ENCODE results near the gene DBNL.

Gene DBNL

DNA sequence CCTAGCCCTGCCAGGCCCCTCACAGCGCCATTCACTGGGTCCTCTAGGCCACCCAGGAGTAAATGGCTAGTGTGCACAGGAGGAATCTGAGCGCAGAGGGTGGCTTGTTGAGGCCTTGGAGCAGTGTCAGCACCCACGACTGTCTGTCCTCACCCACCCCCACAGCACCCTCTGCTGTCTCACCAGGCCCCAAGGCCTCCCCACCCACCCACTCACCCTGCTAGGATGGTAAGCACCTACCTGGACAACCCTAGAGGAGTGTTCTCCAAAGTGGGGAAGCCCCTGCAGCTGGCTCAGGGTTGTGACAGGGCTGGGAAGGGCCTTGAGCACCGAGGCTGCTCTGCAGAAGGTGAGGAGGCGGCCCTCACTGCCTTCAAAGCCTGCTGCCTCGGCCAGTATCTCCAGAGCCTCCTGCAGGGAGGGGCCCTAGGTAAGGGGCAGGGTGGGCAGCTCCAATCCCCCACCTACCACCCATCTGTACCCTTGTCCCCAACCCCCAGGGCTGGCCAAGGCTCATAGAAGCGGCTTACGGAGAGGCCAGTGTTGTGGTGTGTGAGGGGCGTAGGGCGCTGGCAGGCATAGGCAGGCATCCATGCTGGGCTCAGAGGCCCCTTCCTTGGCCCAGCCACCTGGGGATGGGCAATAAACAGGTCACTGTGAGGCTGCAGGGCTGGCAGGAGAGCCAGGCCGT is 35.0 kb downstream of the DBNL start:
- peak; percentile 60 for DNase-seq

DNA sequence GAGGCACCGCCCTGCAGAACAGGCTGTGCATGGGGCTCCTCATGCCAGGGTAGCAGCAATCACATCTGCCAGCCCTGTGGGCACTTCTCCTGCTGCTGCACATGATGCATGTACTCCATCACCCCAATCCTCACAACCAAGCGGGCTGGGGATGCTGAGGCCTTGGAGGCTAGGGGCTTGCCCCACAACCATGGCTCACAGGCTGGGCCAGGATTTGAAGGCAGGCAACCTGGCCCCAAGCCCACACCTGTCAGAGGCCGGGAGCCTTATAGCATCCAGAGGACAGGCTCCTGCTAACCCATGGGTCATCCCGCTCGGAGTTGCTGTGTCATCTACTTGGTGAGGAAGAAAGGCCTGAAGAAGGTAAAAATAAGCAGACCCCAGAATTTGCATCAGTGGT is 35.6 kb downstream of the DBNL start:
- no peak for DNase-seq

DNA sequence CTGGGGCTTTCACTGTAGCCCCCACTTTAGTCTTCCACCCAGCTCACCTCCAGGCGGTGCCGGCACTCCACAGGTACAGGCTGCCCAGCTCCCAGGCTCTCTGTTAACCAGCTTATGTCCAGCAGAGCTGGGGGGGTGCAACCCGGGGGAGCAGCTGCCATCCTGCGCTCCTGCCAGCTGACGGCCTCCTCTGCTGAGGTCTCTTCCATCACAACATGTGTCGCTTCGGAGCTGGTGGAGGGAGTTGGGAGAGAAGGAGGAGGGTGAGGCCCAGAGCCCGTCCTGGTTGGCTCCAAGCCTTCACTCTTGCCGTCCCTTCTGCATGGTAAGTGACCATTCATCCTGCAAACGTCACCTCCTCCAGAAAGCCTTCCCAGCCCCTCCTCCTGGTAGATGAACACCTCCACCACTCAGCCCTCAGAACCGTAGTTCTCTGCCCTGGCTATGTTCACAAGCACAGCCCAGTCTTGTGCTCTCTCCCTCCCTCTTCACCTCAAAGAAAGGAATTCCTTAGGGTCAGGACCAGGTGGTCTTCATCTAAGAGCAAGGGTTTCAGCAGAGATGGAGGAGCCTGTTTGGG is 36.3 kb downstream of the DBNL start:
- DNase-seq, result no peak

DNA sequence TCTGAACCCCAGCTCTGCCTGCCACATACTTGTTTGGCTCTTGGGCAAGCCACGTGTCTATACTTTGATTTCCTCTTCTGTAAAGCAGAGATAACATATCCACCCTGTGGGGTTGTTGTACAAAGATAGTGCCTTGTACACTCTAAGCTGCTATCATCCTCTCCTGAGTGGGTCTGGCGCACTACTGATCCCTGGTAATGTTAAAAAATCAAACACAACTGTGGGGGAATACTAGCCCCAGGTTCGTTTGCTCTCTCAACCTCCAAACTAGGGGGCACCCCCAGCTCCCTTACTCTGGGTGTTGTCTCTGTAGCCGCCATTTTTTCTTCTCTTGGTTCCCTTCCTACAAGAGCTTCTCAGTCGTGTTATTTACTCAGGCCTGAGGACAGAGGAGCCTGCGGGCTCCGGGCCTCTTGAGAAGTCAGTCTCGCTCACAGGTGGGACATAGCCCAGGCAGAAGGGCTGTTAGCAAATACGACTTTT is 36.8 kb downstream of the DBNL start:
- peak; percentile 73 for DNase-seq

DNA sequence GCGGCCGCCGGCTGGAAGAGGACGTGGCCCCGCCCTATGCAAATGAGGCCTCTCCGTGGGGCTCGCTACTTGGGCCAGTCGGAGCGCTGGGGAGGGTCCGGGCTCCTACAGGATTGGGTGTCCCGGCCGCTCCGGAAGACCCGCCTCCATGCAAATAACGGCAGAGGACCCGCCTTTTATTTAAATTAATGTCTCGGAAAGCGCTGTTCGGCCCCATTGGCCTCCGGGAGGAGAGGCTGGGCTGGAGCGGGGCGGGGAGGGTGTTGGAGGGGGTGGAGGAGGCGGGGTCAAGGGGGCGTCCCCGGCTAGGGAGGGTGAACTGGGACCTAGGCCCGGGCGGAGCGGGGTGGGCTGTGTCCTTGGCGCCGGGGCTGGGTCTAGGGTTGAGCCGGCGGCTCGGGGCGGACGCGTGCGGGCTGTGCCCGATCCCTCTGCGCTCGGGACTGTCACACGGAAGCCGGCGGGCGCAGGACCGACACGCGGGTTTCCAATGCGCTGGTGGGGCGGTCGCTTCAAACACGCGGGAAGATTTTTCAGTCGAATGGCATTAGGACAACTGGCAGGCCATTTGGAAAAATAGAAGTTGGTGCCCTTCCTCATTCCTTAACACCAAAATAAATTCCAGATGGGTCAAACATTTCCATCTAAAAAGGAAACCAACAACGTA is 38.2 kb downstream of the DBNL start:
- peak; percentile 95 for DNase-seq

DNA sequence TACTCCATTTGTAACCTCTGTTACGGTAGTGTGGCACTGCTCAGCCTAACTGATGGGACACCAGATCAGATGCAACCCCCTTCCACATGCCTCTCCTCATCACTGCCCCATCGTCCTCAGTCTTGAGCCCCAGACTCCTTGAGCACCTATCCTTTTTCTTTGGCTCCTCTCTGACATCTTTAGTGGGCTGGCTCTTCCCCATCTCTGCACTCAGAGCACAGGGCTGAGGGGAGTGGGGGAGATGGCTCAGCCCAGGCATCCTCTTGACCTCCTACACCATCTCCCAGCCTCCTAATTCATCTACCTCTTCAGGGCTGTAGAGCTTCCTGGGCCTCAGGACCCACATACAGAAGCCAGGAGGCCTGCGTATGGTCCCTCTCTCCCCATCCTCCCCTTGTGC is 39.3 kb downstream of the DBNL start:
- DNase-seq, result no peak

DNA sequence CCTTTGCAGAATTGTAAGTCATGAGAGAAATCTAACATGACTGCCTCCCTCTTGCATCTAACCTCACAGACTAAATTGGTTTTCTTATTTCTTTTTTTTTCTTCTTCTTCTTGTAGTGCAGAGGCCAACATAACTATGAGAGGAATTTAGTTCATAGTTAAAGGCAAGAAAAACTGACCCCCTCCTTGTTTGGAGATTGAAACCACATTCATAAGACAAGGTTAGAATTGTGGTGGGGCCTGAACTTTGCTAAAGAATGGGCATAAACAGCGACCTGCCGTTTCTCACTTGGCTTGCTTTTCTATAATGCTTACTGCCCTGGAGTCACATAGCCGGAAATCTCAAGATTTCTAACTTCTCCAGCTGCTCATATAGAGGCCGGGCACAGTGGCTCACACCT is 40.2 kb downstream of the DBNL start:
- DNase-seq, result no peak

DNA sequence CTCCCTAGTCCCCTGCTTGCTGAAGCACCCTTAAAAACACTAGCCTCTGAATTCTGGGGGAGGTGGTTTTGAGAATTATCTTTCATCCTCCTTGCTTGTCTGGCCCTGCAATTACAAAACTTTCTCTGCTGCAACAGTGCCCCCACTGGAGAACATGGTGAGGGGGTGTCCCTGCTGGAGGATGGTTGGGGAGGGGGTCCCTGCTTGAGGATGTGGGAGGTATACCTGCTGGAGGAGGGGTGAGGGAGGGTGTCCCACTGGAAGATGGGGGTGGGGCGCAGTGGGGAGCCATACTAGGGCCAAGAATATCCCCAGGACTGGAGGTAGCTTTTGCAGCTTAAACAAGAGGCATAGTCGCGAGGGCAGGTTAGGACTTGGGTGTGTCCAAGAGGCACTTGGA is 41.0 kb downstream of the DBNL start:
- no peak for DNase-seq

DNA sequence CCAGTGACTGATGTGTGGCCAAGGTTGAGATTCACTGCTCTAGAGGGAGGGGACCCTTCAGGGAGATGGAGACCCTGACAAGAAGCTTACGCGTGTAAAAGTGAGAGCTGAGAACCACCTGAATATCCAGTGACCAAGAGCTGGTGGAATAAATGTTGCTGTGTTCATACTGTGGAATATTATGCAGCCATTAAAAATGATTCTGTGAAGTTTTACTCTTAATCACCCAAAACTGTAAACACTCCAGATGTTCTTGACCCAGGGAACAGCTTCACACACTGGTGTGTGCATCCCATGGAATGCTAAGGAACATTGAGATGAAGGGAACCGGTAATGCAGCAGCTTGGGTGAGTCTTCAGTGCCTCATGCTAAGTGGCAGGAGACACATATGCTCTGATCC is 42.1 kb downstream of the DBNL start:
- no peak for DNase-seq

DNA sequence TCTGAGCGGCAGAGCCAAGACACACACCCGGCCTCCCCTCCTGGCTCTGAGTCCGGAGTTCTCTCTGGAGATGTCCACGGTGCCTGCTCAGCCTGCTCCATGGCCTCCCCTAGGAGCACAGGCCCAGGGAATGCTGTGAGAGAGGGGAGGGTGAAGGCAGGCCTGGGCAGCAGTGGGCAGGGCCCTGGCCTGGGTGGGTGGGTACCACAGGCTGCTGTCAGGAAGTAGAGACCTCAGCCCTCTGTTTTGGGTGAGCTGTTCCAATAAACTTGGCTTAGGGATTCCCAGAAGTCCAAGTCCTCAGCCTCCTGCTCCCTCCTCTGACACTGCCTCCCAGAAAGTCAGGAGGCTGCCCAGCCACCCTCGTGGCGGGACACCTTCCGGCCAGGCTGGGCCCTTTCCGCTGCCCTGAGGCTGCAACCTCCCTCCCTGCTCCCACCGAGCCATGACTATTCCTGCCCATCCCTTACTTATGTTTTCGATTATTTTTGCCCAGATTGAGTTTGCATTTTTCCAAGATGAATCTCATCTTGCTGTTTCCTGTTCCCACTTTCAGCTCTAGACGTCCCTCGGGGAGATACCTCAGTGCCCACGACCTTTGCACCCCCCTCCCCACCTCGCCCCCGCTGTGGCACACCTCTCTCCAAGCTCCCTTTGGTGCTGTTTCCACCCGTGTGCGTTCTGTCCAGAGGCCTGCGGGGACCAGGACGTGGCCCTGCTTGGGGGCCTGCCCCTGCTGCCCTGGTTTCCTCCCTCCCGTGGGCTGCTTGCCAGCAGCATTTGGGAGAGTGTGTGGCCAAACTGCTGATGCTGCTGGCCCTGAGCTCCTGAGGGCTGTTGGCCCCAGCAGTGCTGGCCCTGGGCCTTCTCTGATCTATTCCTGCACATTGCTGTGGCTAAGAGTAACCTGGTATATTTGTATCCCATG is 43.7 kb downstream of the DBNL start:
- DNase-seq, result no peak

DNA sequence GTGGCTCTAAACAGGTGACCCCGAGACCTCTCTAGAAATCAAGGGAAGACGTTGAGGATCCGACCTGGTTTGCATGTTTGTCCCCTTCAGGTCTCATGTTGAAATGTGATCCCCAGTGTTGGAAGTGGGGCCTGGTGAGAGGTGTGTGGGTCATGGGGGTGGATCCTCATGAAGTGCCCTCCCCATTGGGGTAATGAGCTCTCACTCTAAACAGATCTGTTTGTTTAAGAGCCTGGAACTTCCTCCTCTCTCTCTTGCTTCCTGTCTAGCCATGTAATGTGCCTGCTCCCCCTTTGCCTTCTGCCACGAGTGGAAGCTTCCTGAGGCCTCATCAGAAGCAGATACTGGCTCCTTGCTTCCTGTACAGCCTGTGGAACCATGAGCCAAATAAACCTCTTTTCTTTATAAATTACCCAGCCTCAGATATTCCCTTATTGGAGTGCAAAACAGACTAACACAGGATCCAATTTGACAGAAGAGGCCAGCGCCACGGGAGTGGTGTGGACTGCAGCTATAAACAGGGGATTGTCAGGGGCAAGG is 48.7 kb downstream of the DBNL start:
- no peak for DNase-seq

DNA sequence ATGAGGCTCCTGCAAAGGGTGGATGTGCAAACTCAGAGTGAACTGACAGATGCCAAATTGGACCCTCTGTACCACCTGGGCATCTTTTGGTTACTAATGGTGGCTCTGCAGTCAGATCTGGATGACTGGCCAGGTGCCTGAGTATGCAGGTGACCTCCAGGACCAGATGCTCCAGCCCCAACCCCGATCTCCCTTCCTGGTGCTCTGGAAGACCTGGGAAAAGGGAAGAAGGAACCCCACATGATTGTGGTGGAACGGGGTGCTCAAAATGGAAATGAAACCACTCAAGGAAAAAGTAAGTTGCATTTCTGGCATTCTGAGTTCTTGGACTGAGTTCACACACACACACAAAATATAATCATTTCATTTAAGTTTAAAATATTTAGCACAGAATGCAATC is 49.9 kb downstream of the DBNL start:
- no peak for DNase-seq

DNA sequence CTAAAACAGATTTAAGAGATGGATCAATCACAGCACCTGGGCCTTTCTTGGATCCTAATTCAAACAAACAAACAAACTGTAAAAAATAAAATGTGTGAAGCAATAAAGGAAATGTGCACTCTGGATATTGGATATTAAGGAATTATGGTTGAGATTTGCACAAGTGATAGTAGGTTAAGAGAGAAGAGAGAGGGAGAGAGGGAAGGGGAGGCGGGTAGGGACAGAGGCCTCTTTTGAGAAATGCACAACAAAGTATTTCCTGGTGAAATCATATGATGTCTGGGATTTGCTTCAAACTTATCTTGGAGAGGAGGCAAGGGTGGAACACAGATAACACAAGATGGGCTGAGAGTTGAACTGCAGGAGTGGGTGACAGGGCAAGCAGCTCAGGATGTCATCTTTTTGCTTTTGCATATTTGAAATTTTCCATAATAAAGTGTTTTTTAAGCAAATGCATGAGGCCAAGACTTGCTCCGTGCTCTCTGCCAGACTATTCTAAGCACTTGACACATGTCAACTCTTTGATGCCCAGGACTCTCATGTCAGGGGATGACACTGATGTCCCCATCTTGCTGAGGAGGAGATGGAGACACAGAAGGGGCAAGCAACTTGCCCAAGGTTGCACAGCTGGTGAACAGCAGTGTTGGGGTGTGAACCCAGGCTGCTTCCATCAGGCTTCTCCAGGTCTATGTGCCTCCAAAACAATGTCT is 50.5 kb downstream of the DBNL start:
- no peak for DNase-seq

DNA sequence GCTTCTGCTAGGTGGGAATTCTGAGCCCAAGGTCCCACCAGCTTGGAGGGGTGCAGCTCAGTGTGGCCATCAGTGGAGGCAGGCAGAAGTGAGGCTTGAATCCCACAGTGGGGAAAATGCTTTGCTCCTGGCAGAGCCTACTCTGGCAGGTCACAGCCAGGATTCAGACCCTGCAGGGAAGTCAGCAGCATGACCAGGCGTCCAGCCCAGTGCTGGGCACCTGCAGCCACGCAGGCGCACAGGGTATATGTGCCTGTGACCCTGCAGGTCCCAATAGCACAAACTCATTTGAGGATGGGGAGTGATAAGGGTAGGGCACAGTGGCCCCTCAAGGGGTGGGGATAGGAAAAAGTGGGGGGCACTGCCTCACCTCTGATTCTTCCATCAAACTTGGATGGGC is 51.3 kb downstream of the DBNL start:
- DNase-seq, result no peak

DNA sequence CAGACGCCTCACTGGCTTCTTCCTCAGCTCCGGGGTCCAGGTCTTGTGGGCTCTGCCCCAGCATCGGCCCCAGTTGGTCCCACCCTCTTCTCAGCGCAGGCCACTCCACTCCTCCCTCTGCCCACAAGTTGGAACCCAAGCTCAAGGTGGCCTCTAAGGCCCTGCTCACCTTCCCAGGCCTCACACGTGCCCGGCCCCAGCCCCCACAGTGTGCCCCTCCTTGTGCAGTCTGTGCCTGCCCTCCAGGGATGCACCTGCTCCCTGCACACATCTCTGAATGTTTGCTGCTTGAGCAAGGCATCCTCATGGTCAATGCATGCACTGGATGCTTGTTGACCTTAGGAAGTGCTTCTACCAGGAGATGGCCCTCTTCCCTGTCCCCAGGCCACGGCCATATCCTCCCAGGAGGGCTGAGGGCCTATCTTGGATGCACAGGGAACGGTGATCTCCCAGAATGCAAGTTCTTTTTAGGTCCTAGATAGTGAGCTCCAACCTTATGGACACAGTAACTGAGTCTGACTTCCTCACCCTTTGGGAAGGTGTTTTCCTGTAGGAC is 51.9 kb downstream of the DBNL start:
- no peak for DNase-seq

DNA sequence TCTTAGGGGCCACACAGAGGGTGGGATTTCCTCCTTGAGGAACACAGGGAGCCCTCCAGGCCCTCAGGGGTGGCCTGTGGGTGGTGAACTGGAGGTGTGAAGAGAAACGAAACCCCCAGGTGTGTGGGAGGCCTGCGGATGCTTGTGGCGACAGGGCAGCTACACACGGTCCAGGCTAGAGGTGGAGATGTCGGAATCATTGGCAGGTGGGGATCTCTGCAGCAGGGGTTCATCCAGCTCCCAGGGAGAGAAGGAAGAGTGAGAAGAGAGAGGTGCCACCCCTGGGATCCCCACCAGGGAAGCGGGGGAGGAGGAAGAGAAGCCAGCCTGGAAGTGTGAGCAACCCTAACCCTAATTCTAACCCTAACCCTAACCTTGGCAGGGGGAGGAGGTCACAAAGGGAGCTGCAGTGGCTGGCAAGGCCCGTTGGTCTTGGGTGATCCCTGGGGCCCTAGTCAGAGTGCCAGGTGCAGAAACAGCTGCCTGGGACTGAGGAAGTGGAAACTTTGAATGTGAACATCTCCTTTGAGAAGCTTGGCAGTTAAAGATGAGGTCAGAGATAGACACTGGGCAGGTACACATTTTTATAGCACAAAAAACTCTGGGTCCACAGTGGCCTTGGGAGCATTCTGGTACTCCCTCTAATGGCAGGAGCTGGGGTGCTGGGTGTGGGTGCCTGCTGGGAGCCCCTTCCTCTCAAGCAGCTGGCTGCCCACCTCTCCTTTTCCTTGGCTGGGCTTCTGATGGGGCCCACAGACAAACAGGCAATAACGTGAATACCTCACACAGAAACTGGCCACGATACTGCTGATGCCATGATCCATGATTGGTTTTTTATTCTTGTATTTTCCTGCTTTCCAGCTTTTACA is 52.8 kb downstream of the DBNL start:
- DNase-seq, result no peak

DNA sequence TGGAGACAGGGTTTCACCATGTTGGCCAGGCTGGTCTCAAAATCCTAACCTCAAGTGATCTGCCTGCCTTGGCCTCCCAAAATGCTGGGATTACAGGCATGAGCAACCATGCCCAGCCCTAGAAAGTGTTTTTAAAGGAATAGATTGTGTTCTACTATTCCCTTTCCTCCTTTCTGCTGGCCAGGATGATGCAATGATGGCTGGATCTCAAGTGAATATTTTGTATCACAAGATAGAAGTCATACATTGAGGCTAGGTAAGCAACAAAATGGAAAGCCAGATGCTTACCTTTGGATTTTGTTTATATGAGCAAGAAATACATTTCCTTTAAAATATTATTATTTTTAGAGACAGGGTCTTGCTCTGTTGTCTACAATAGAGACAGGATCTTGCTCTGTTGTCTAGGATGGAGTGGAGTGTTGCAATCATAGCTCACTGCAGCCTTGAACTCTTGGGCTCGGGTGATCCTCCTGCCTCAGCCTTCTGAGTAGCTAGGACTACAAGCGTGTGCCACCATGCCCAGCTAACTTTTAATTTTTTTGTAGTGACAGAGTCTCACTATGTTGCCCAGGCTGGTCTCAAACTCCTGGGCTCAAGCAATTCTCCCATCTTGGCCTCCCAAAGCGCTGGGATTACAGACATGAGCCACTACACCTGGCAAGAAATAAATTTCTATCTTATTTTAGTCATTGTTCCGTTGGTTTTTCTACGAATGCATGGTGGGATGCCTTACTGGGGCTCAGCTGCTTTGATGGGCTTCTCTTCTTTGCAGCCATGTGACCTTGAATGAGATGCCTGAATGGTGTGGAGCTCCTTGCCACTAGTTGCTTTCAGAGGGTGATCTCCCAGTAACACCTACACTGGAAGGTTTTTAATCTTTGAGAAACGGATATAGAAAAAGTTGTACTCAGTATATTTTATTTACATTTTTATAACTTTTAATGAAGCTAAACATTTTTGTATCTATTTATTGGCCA is 53.9 kb downstream of the DBNL start:
- DNase-seq, result no peak

DNA sequence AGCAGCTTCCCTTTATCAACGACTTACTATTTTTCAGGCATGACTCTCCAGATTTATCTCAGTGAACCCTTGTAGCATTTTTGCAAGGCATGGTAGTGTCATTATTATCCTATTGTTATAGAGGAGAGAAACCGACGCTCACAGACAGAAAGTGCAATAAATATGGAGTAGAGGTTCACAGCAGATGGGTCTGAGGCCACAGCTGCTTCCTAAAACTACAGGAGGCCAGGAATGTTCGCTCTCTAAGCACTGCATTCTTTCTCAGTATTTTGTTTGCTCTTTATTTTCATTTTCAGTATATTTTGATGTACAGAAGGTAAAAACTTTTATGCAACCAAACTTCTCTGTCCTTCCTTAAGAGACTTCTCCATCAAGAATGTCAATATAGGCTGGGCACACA is 55.2 kb downstream of the DBNL start:
- no peak for DNase-seq

DNA sequence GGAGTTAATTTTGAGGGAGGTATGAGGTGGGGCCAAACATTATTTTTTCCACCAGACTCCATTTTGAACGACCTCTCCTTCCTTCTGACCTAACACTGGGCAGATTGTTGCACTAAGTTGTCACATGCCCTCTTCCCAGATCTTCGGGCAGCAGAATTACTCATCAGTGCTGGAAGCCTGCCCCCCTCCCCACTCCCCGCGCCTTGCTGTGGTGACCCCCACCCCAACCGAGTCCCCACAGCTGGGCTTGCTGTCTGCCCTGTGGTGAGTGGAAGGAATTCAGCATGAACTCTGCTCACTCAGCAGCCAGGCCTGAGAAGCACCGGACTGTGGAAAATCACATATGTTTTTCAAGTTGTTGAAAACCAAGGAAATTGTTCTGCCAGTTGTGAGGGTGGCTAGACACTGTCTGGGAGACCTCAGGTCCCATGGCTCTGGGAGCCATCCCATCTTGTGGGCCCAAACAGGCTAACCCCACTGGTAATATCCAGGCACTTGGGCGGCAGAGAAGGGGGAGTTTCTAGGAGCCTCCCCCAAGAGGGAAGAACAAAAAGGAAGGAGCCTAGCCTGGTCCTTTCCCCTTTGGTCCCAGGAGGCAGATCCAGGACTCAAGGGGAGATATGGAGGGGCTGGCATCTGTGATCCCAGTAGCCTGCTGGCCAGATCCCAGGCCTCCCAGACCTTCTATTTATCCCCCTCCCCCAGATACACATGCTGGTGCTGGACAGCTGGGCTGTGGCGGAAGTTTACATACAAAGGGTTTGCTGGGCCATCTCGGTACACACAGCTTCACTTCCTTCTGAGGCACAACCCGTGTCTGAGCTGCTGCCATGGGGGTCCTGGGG is 56.2 kb downstream of the DBNL start:
- DNase-seq, result no peak
